Smooth muscle cell (in vitro differentiated cells): Measurements from ENCODE around the gene TGDS. TPM values are rescaled to one million over a fixed set of nuclear protein-coding genes. Genes with fewer than 3 reads are reported as not detected.
A peak's percentile ranks its signal among the peaks of the same experiment; 100 is the strongest.

Experiments used
- DNase-seq: peaks from one replicate; lab custom pipeline; 2025; ENCODE audit not compliant: unreplicated experiment; lab: John Stamatoyannopoulos, UW
- H2AFZ ChIP-seq: fragments of 200-600 bp; sonication (generic); 2 replicates; pipeline ENCODE4 v1.6.0; 2016; ENCODE audit warnings: antibody characterized with exemption, low read depth, mild to moderate bottlenecking
- H3F3A ChIP-seq: fragments of 200-600 bp; sonication (generic); 2 replicates; pipeline ENCODE4 v1.6.0; 2017; ENCODE audit warnings: antibody characterized with exemption, low read depth
- H3K27ac ChIP-seq: fragments of 200-600 bp; sonication (generic); 2 replicates; pipeline ENCODE4 v1.5.1; 2016; ENCODE audit warnings: low read depth, mild to moderate bottlenecking
- H3K27me3 ChIP-seq: fragments of 200-600 bp; sonication (generic); 2 replicates; pipeline ENCODE4 v1.6.1; 2016; ENCODE audit warnings: low read depth, mild to moderate bottlenecking
- H3K36me3 ChIP-seq: fragments of 200-600 bp; sonication (generic); 2 replicates; pipeline ENCODE4 v1.5.1; 2016; ENCODE audit warnings: low read depth
- H3K4me1 ChIP-seq: fragments of 200-600 bp; sonication (generic); 2 replicates; pipeline ENCODE4 v1.5.1; 2016; ENCODE audit warnings: low read depth
- H3K4me2 ChIP-seq: fragments of 200-600 bp; sonication (generic); 2 replicates; pipeline ENCODE4 v1.6.0; 2016; ENCODE audit warnings: mild to moderate bottlenecking
- H3K4me3 ChIP-seq: fragments of 200-600 bp; sonication (generic); 2 replicates; pipeline ENCODE4 v1.5.1; 2016; ENCODE audit warnings: mild to moderate bottlenecking
- H3K79me2 ChIP-seq: fragments of 200-600 bp; sonication (generic); 2 replicates; pipeline ENCODE4 v1.6.0; 2016; ENCODE audit warnings: low read depth, mild to moderate bottlenecking
- H3K9ac ChIP-seq: fragments of 200-600 bp; sonication (generic); 2 replicates; pipeline ENCODE4 v1.6.0; 2016; ENCODE audit warnings: low read depth
- H3K9me3 ChIP-seq: fragments of 200-600 bp; sonication (generic); replicated peaks from 2 replicates; pipeline ENCODE4 v1.5.1; 2016; ENCODE audit warnings: low read depth
- H4K20me1 ChIP-seq: fragments of 200-600 bp; sonication (generic); 2 replicates; pipeline ENCODE4 v1.6.0; 2016; ENCODE audit warnings: low read depth
- WGBS: methylation state at CpG from one replicate; pipeline ENCODE4 v1.1.7; 2016; ENCODE audit warnings: low lambda C conversion rate; 5-methylcytosine and 5-hydroxymethylcytosine counted together
- polyA plus RNA-seq: library from polyadenylated mRNA; unstranded; fragments of >200 nt; fragmentation: Nextera tagmentation; extraction: Ambion mirVana; gene quantifications from 2 replicates; pipeline ENCODE4 v1.2.1, GENCODE V29; 2016
- total RNA-seq: library from RNA; depleted of rRNA; stranded (reverse); fragments of >200 nt; gene quantifications from 2 replicates; pipeline ENCODE4 v1.2.3, GENCODE V29; 2014
- TF ChIP-seq, protein P1 (sequence below): fragments of 200-600 bp; sonication (generic); IDR thresholded peaks from 2 replicates; pipeline ENCODE4 v1.5.1; 2017; ENCODE audit warnings: borderline replicate concordance, mild to moderate bottlenecking, antibody characterized with exemption; ENCODE audit not compliant: insufficient read depth, poor library complexity, severe bottlenecking

Gene TGDS
- total and polyA plus RNA-seq, 2 experiments from 2014 or later = 16.0 to 17.1 TPM

DNA sequence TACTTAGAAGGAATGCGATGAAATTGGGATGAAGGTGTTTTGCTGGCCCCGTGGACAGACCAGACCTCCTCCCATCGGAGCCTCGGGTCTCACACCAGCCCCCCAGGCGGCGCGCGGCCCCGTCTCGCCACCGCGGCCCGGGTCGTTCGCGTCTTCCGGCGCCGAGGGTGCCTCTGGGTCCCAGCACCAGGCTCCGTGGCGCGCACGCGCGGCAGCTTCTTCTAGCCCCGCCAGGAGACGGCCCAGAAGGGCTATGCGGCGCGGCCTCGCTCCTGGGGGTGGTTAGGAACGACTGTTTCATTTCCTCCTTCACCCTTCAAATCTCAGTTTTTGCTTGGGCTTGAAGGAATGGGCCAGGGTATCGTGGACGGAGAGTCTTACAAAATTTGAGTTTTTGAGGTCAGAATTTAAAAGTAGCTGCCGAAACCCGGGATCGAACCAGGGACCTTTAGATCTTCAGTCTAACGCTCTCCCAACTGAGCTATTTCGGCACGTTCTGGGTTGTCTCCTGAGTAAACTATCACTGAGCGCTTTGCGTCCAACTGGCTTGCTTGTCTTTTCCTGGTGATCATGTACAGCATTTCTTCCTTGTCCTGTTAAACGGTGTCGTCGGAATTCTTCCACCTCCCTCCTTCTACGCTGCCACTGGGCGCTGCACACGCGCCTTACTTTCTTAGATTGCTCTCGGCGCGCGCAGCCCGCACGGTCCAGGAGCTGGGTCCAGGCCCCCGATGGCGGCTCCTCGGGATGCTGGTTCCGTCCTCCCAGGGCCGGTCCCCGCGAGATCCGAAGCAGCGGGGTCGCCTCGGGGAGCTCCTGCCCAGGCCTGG, 46.5 kb downstream of the TGDS start:
- Histone ChIP-seq H3K27ac (peak overlapping the region; percentile 55), H2AFZ (peak overlapping the region; percentile 93)
- under 1% methylated on average over 66 of the region's 66 CpGs for WGBS

DNA sequence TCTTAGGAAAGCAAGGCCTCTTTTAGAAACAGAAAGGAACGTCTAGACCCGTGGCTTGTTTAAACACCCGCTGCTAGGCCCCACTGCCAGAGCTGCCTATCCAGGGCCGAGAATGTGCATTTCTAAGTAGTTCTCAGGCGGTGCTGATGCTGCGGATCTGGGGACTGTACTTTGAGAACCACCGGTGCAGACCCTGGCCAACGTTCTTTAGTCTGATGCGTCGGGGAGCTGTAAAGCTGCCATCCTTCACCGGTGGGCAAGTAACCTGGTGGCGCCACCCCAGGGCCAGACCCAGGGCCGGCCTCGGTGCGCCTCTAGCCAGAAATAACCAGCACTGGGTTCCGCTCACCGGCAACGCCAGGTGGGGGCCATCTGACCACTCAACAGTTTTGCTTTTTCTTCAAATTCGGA, 47.1 kb downstream of the TGDS start:
- Histone ChIP-seq H3K9me3 (no peaks in the 10 kb centered on the region), H3K4me2 (peak overlapping the region; percentile 86), H3K79me2 (no peaks in the 10 kb centered on the region), H3F3A (peaks cover 9% of the 10 kb centered on the region), H3K36me3 (no peaks in the 10 kb centered on the region), H3K9ac (peak overlapping the region; percentile 55), H3K4me1 (no peaks in the 10 kb centered on the region), H2AFZ (peak overlapping the region; percentile 93), H3K27ac (peak overlapping the region; percentile 55), H4K20me1 (no peaks in the 10 kb centered on the region), H3K27me3 (no peaks in the 10 kb centered on the region), H3K4me3 (peak overlapping the region; percentile 70)
- TF ChIP-seq, protein P1, sequence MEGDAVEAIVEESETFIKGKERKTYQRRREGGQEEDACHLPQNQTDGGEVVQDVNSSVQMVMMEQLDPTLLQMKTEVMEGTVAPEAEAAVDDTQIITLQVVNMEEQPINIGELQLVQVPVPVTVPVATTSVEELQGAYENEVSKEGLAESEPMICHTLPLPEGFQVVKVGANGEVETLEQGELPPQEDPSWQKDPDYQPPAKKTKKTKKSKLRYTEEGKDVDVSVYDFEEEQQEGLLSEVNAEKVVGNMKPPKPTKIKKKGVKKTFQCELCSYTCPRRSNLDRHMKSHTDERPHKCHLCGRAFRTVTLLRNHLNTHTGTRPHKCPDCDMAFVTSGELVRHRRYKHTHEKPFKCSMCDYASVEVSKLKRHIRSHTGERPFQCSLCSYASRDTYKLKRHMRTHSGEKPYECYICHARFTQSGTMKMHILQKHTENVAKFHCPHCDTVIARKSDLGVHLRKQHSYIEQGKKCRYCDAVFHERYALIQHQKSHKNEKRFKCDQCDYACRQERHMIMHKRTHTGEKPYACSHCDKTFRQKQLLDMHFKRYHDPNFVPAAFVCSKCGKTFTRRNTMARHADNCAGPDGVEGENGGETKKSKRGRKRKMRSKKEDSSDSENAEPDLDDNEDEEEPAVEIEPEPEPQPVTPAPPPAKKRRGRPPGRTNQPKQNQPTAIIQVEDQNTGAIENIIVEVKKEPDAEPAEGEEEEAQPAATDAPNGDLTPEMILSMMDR = no peak
- 3% methylated on average over 19 of the region's 19 CpGs for WGBS
- no peak for DNase-seq

More for the DNA sequence above, 46.5 kb downstream of the TGDS start:
- H3F3A ChIP-seq = peaks cover 9% of the 10 kb centered on the region
- TF ChIP-seq, protein P1 = no peak
- H3K9ac ChIP-seq = peak overlapping the region; percentile 55
- H3K79me2 ChIP-seq = no peaks in the 10 kb centered on the region
- DNase-seq = peak; percentile 94
- no peaks in the 10 kb centered on the region for H4K20me1 ChIP-seq
- no peaks in the 10 kb centered on the region for H3K4me1 ChIP-seq
- peak overlapping the region; percentile 86 for H3K4me2 ChIP-seq
- no peaks in the 10 kb centered on the region for H3K9me3 ChIP-seq
- H3K4me3 ChIP-seq = peak overlapping the region; percentile 70
- no peaks in the 10 kb centered on the region for H3K27me3 ChIP-seq
- no peaks in the 10 kb centered on the region for H3K36me3 ChIP-seq

DNA sequence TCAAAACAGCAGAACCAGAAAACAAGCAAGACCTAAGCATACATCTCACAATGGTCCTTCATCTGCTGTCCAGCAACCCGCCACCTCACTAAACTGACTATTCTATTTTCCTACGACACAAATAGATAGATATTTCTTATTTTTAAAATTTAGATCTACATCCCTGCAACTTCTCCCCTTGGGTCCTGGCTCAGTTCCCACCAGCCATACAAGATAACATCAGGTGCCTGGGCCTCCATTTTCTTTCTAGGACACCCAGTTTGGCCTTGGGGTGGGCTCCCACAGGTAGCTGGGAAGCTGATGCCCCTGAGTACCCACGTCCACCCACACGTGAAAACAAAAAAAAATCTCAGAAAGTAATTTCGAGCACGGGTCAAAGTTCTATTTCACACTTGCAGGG, 47.6 kb downstream of the TGDS start:
- no peak overlapping the region for H3K9ac ChIP-seq
- peaks cover 9% of the 10 kb centered on the region for H3F3A ChIP-seq
- TF ChIP-seq, protein P1 = no peak
- WGBS = 60% methylated on average over 6 of the region's 6 CpGs
- no peak for DNase-seq
- H3K4me3 ChIP-seq = peak overlapping the region; percentile 70
- no peaks in the 10 kb centered on the region for H3K4me1 ChIP-seq
- H3K36me3 ChIP-seq = no peaks in the 10 kb centered on the region
- H4K20me1 ChIP-seq = no peaks in the 10 kb centered on the region
- H3K4me2 ChIP-seq = peak overlapping the region; percentile 86
- peak overlapping the region; percentile 93 for H2AFZ ChIP-seq
- peak overlapping the region; percentile 55 for H3K27ac ChIP-seq
- no peaks in the 10 kb centered on the region for H3K79me2 ChIP-seq
- H3K27me3 ChIP-seq = no peaks in the 10 kb centered on the region
- H3K9me3 ChIP-seq = no peaks in the 10 kb centered on the region
